ENCODE measurements around the gene MPZL1. TPM values are rescaled to one million over a fixed set of nuclear protein-coding genes. Genes with fewer than 3 reads are reported as not detected.
"Not testable (repeated sequence)": the region's sequence is repeated elsewhere in the genome, so short reads cannot be mapped to it uniquely, and the experiment has no call there.

MPZL1 gene
- total and polyA plus RNA-seq, 9 donors, result 60.6 to 112 (median 75.4) TPM

DNA sequence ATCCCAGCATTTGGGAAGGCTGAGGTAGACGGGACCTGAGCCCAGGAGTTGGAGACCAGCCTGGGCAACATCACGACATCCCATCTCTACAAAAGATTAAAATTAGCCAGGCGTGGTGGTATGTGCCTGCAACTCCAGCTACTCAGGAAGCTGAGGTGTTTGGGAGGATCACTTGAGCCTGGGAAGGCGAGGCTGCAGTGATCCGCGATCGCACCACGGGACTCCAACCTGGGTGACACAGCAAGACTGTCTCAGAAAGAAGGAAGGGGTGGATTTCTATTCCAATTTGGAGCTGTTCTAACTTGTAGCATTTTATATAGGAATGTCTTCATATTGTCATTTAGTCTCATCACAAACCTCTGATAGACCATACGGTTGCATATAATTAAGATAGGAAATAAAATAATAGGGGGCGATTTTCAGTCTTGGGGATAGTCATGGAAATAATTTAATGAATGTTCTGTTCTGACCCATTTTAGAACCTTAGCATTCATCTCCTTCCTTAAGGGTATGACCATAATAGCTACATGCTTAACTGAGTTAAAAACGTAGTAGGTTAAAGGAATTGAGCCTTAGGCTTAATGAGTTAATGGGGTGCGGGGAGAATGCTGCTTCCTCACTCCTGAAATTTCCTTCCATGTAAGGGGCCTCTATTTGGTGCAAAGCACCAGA, 99.0 kb downstream of the MPZL1 start:
- Histone ChIP-seq H3K27ac (ENCODE audit: low read length) (no peak overlapping the region), H3K4me1 (ENCODE audit: control insufficient read depth, insufficient read depth, low read length) (no peaks in the 10 kb centered on the region), H3K36me3 (ENCODE audit: control insufficient read depth, insufficient read depth, low read length) (no peaks in the 10 kb centered on the region), H3K4me3 (ENCODE audit: low read length) (no peak overlapping the region), H3K9me3 (replicated peaks; ENCODE audit: control insufficient read depth, low read depth, low read length) (no peaks in the 10 kb centered on the region), H3K27me3 (ENCODE audit: control insufficient read depth, insufficient read depth, low read length) (no peaks in the 10 kb centered on the region)
- no peak for DNase-seq
- WGBS (ENCODE audit: insufficient coverage), result 100% methylated on average over 2 of the region's 12 CpGs

DNA sequence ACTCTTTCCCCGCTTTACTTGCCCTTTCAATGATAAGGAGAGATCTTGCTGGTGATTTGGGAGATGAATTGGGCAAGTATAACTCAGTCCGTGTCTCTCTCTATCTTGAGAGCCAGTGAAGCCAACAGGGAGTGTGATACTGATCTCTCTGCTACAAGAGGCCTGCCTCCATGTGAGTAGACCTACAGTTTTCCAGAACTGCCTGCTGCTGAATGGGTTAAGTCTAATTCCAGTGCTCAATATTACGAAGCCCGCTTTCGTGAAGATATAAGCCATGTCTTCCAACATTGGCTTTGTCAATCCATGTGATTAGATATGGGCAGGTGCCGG, 99.5 kb downstream of the MPZL1 start:
- Histone ChIP-seq H3K4me1 (ENCODE audit: control insufficient read depth, insufficient read depth, low read length) (no peaks in the 10 kb centered on the region), H3K27me3 (ENCODE audit: control insufficient read depth, insufficient read depth, low read length) (no peaks in the 10 kb centered on the region), H3K9me3 (replicated peaks; ENCODE audit: control insufficient read depth, low read depth, low read length) (no peaks in the 10 kb centered on the region), H3K36me3 (ENCODE audit: control insufficient read depth, insufficient read depth, low read length) (no peaks in the 10 kb centered on the region), H3K27ac (ENCODE audit: low read length) (no peak overlapping the region), H3K4me3 (ENCODE audit: low read length) (no peak overlapping the region)
- WGBS (ENCODE audit: insufficient coverage), result 76% methylated on average over 3 of the region's 6 CpGs
- no peak for DNase-seq

DNA sequence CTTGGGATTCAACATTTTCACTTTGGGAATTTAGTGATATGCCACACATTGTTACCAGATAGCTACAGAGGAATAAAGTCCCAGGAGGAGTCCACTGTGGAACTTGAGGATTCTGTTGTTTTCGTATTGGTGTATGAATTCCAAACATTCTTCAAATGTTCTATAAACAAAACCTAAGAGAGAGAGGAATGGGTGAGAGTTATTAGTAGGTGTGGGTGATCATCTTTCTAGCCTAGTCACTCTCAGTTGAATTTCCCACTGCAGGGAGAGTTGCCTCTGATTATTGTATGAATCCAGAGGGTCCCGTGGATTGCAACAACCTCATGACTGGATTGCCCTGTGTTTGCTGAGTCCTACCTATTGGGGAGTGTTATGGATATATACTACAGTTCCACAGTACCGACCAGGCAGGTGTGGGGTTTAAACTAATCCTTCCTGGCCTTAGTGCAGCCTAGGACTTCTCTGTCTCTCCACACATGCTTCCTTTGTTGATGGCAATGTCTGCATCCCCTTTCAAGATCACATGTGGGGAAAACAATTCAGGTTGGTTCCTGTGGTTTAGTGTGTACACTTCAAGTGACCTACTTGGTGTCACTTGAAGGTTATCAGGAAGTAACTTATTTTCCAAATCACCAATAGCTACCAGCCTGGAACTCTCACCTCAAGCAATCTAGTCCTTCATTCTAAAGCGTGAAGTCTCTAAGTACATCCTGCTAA, 100.3 kb downstream of the MPZL1 start:
- Histone ChIP-seq H3K36me3 (ENCODE audit: control insufficient read depth, insufficient read depth, low read length) (no peaks in the 10 kb centered on the region), H3K27me3 (ENCODE audit: control insufficient read depth, insufficient read depth, low read length) (no peaks in the 10 kb centered on the region)
- 90% methylated on average over 2 of the region's 4 CpGs for WGBS (ENCODE audit: insufficient coverage)

DNA sequence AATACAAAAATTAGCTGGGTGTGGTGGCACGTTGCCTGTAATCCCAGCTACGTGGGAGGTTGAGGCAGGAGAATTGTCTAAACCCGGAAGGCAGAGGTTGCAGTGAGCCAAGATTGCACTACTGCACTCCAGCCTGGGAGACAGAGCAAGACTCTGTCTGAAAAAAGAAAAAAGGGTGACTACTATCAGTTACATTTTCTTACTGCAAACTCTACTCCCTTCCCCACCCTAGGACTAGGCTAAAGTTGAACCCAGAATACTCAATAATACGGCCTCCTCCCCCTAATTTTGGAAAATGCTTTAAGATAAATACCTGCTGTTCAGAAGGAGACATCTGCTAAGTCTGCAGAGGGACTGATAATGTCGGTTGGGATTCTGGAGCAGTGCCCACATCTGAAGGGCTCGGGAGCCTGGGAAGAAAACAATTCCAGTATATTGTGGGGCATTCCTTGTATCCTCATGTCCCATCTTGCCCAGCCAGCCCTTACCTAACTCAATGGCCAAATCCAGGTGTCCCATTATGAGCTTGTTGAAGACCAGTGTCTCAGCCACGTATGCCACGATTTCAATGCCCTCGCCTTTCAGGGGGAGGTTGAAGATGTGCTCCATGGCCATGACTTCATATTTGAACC, 102.5 kb downstream of the MPZL1 start:
- WGBS (ENCODE audit: insufficient coverage), result 58% methylated on average over 5 of the region's 9 CpGs
- Histone ChIP-seq H3K36me3 (ENCODE audit: control insufficient read depth, insufficient read depth, low read length) (no peaks in the 10 kb centered on the region), H3K27ac (ENCODE audit: low read length) (no peak overlapping the region), H3K4me1 (ENCODE audit: control insufficient read depth, insufficient read depth, low read length) (no peaks in the 10 kb centered on the region), H3K27me3 (ENCODE audit: control insufficient read depth, insufficient read depth, low read length) (no peaks in the 10 kb centered on the region), H3K4me3 (ENCODE audit: low read length) (no peak overlapping the region), H3K9me3 (replicated peaks; ENCODE audit: control insufficient read depth, low read depth, low read length) (no peaks in the 10 kb centered on the region)
- DNase-seq, result no peak

More for the DNA sequence above, 100.3 kb downstream of the MPZL1 start:
- H3K4me1 ChIP-seq (ENCODE audit: control insufficient read depth, insufficient read depth, low read length), result no peaks in the 10 kb centered on the region
- no peak for DNase-seq
- H3K4me3 ChIP-seq (ENCODE audit: low read length), result no peak overlapping the region
- no peaks in the 10 kb centered on the region for H3K9me3 ChIP-seq (replicated peaks; ENCODE audit: control insufficient read depth, low read depth, low read length)
- no peak overlapping the region for H3K27ac ChIP-seq (ENCODE audit: low read length)

DNA sequence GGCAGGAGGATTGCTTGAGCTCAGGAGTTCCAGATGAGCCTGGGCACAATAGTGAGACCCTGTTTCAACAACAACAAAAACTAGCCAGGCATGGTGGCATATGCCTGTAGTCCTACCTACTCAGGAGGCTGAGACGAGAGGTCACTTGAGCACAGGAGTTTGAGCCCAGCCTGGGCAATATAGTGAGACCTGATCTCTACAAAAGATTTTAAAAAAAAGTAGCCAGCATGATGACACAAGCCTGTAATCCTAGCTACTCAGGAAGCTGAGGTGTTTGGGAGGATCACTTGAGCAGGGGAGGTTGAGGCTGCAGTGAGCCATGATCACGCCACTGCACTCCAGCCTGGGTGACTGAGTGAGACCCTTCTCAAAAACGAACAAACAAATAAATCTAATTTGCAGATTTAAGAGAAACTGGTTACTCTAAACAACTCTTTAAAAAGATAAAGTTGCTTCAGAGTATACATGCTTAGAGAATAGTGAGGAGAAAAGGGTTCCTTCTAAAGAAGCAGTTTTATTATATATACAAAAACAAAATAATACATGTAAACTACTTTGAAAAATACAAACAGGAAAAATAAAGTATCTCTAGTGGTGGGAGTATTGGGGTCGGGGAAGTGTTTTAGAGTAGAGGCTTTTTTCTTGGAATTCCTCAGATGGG, 103.8 kb downstream of the MPZL1 start:
- Histone ChIP-seq H3K4me1 (ENCODE audit: control insufficient read depth, insufficient read depth, low read length) (no peaks in the 10 kb centered on the region), H3K4me3 (ENCODE audit: low read length) (no peak overlapping the region), H3K36me3 (ENCODE audit: control insufficient read depth, insufficient read depth, low read length) (no peaks in the 10 kb centered on the region), H3K27ac (ENCODE audit: low read length) (no peak overlapping the region), H3K27me3 (ENCODE audit: control insufficient read depth, insufficient read depth, low read length) (no peaks in the 10 kb centered on the region), H3K9me3 (replicated peaks; ENCODE audit: control insufficient read depth, low read depth, low read length) (no peaks in the 10 kb centered on the region)
- 80% methylated on average over 1 of the region's 4 CpGs for WGBS (ENCODE audit: insufficient coverage)
- DNase-seq, result no peak

DNA sequence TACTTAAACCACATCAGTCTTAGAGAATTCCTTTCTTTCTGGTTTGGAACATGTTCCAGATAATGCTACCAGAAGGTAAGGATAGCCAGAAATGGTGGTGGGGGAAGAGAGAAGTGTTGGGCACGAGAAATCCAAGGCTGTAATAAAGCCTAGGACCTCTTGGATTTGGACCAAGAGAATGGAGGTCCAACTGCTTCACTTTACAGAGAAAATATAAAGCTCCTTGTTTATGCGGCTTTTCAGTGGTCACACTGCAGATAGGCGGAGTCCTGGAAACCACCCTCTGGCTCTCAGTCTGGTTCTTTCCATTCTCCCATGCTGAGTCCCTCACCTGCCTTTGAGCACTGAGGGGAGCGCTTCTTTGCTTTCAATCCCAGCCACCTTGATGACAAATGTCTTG, 104.3 kb downstream of the MPZL1 start:
- 60% methylated on average over 3 of the region's 4 CpGs for WGBS (ENCODE audit: insufficient coverage)
- H3K4me1 ChIP-seq (ENCODE audit: control insufficient read depth, insufficient read depth, low read length), result no peaks in the 10 kb centered on the region
- no peaks in the 10 kb centered on the region for H3K27me3 ChIP-seq (ENCODE audit: control insufficient read depth, insufficient read depth, low read length)
- DNase-seq, result peak; percentile 8
- no peak overlapping the region for H3K4me3 ChIP-seq (ENCODE audit: low read length)
- H3K9me3 ChIP-seq (replicated peaks; ENCODE audit: control insufficient read depth, low read depth, low read length), result no peaks in the 10 kb centered on the region
- no peak overlapping the region for H3K27ac ChIP-seq (ENCODE audit: low read length)
- no peaks in the 10 kb centered on the region for H3K36me3 ChIP-seq (ENCODE audit: control insufficient read depth, insufficient read depth, low read length)

DNA sequence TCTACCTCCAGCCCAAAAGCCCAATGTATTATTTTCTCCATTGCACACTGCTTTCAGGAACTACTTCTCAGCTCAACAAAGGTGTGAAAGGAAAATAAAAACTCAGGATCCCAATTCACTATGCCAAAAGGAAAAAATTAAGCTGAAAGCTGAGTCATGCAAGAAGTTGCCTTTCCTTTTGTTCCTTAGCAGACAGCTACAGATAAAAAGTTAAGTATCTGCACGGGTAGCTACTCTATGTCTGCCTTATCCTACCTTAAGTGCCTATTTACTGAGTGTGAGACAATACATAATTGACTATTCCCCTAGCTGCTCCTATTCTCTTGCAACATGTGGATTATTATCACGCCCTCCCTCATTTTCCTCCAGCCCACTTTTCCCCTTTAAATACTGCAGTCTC, 108.1 kb downstream of the MPZL1 start:
- H3K9me3 ChIP-seq (replicated peaks; ENCODE audit: control insufficient read depth, low read depth, low read length), result no peaks in the 10 kb centered on the region
- no CpG with 5 or more reads among the region's 2 CpGs for WGBS (ENCODE audit: insufficient coverage)
- no peaks in the 10 kb centered on the region for H3K36me3 ChIP-seq (ENCODE audit: control insufficient read depth, insufficient read depth, low read length)
- H3K4me3 ChIP-seq (ENCODE audit: low read length), result no peak overlapping the region
- H3K27me3 ChIP-seq (ENCODE audit: control insufficient read depth, insufficient read depth, low read length), result no peaks in the 10 kb centered on the region
- H3K27ac ChIP-seq (ENCODE audit: low read length), result no peak overlapping the region
- no peaks in the 10 kb centered on the region for H3K4me1 ChIP-seq (ENCODE audit: control insufficient read depth, insufficient read depth, low read length)
- DNase-seq, result no peak

DNA sequence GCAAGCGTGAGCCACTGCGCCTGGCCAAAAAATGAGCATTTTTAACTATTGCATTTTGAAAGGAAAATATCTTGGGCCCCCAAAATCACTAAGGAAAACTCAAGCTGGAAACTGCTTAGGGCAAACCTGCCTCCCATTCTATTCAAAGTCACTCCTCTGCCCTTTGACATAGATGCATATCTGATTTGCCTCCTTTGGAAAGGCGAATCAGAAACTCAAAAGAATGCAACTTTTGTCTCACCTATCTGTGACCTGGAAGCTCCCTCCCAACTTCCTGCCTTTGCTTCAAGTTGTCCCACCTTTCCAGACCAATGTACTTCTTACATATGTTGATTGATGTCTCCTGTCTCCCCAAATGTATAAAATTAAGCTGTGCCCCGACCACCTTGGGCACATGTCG, 108.9 kb downstream of the MPZL1 start:
- H3K9me3 ChIP-seq (replicated peaks; ENCODE audit: control insufficient read depth, low read depth, low read length); H3K4me3 ChIP-seq (ENCODE audit: low read length); H3K36me3 ChIP-seq (ENCODE audit: control insufficient read depth, insufficient read depth, low read length); DNase-seq; H3K27me3 ChIP-seq (ENCODE audit: control insufficient read depth, insufficient read depth, low read length); H3K4me1 ChIP-seq (ENCODE audit: control insufficient read depth, insufficient read depth, low read length); H3K27ac ChIP-seq (ENCODE audit: low read length): not testable (repeated sequence)
- 76% methylated on average over 3 of the region's 5 CpGs for WGBS (ENCODE audit: insufficient coverage)

DNA sequence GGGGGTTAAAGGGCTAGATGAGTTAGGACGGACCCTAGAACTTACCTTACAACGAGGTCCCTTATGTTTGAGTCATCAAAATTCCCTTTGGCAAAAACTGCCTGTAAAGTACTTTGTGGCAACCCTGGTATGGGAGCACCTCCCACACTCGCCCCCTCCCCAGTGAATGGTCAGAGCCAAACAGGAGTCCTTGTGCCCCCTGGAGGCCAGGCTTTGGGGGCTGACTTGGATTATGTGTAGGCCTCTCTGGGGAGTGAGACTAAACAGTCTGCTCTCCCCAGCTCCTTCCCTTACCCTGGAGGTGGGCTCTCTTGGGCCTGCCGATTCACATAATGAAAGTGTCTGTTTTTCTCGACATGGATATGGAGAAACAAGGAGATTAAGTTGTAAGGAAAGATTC, 110.9 kb downstream of the MPZL1 start:
- H3K36me3 ChIP-seq (ENCODE audit: control insufficient read depth, insufficient read depth, low read length), result no peaks in the 10 kb centered on the region
- DNase-seq, result no peak
- no peaks in the 10 kb centered on the region for H3K9me3 ChIP-seq (replicated peaks; ENCODE audit: control insufficient read depth, low read depth, low read length)
- 89% methylated on average over 3 of the region's 5 CpGs for WGBS (ENCODE audit: insufficient coverage)
- no peaks in the 10 kb centered on the region for H3K27me3 ChIP-seq (ENCODE audit: control insufficient read depth, insufficient read depth, low read length)
- H3K4me1 ChIP-seq (ENCODE audit: control insufficient read depth, insufficient read depth, low read length), result no peaks in the 10 kb centered on the region
- no peak overlapping the region for H3K27ac ChIP-seq (ENCODE audit: low read length)
- no peak overlapping the region for H3K4me3 ChIP-seq (ENCODE audit: low read length)

DNA sequence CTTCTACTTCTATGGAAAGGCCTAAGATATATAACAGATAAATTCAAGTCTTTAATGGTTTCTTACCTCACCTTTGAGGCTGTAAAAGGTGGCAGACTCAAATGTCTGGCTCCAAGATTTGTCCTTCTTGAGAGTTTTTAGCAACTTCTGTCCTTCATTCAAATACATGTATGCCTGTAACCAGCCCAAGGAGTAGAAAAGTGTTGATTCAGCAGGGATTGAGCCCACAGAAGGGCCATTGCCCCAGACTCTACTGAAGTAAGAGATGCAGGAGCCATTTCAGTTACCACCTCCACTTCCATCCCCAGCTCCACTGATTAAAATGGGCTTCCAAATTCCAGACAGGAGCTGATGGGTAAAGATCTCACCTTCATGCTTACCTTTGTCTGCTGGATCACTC, 112.1 kb downstream of the MPZL1 start:
- H3K9me3 ChIP-seq (replicated peaks; ENCODE audit: control insufficient read depth, low read depth, low read length), result no peaks in the 10 kb centered on the region
- no peak overlapping the region for H3K27ac ChIP-seq (ENCODE audit: low read length)
- no peak for DNase-seq
- H3K36me3 ChIP-seq (ENCODE audit: control insufficient read depth, insufficient read depth, low read length), result no peaks in the 10 kb centered on the region
- H3K4me3 ChIP-seq (ENCODE audit: low read length), result no peak overlapping the region
- H3K27me3 ChIP-seq (ENCODE audit: control insufficient read depth, insufficient read depth, low read length), result no peaks in the 10 kb centered on the region
- no peaks in the 10 kb centered on the region for H3K4me1 ChIP-seq (ENCODE audit: control insufficient read depth, insufficient read depth, low read length)
